Nasal cavity respiratory epithelium epithelial cell of viscerocranial mucosa (primary cell): Measurements from ENCODE around the gene CNIH2. TPM values are rescaled to one million over a fixed set of nuclear protein-coding genes. Genes with fewer than 3 reads are reported as not detected.

ENCODE experiments used
- total RNA-seq: library from RNA; depleted of rRNA; stranded (reverse); fragments of >200 nt; gene quantifications from 2 replicates; pipeline ENCODE4 v1.2.3, GENCODE V29; 2014

Gene CNIH2
- total RNA-seq = under 0.01 and 0.14 TPM in 2 replicates

GRCh38 chr11:66277471-66278362, at the start of gene CNIH2:
Gene CNIH2 (plus strand): TSS chr11:66278175. CDS start chr11:66278457, 282 bp downstream.

GRCh38 chr11:66268244-66268951, 9.6 kb upstream of the CNIH2 start, which contains the start of gene RAB1B:
Gene RAB1B (plus strand): TSS chr11:66268639. CDS start chr11:66268680, 41 bp downstream.

GRCh38 chr11:66288671-66289547, 10.9 kb downstream of the CNIH2 start, which contains the start of gene YIF1A:
Gene YIF1A (minus strand): TSS chr11:66289143. CDS start chr11:66288985, 158 bp downstream.

GRCh38 chr11:66291706-66292542, 13.9 kb downstream of the CNIH2 start, which contains the start of gene TMEM151A:
Gene TMEM151A (plus strand): TSS chr11:66291894. CDS start chr11:66292014, 120 bp downstream.

GRCh38 chr11:66316849-66317251, 38.9 kb downstream of the CNIH2 start, which contains the start of gene CD248:
Gene CD248 (minus strand): TSS chr11:66317044. CDS start chr11:66317027, 17 bp downstream.

Other genes starting within 250 kb of the CNIH2 start
- not detected in 2 replicates for gene GAL3ST3, start 229.0 kb upstream of the CNIH2 start, total RNA-seq
- 103 and 117 TPM in 2 replicates for gene SF3B2, start 225.8 kb upstream of the CNIH2 start, total RNA-seq
- 7.5 and 34.8 TPM in 2 replicates for gene PACS1, start 207.9 kb upstream of the CNIH2 start, total RNA-seq
- 23.2 and 49.8 TPM in 2 replicates for gene KLC2, start 20.5 kb upstream of the CNIH2 start, total RNA-seq
- 61.2 and 88.6 TPM in 2 replicates for gene RAB1B, start 9.5 kb upstream of the CNIH2 start, total RNA-seq
- gene YIF1A, start 11.0 kb downstream of the CNIH2 start, total RNA-seq = 121 and 221 TPM in 2 replicates
- gene TMEM151A, start 13.7 kb downstream of the CNIH2 start, total RNA-seq = under 0.01 and 0.07 TPM in 2 replicates
- 0.68 and 1.2 TPM in 2 replicates for gene CD248, start 38.9 kb downstream of the CNIH2 start, total RNA-seq
- 19.5 and 32.3 TPM in 2 replicates for gene RIN1, start 58.3 kb downstream of the CNIH2 start, total RNA-seq
- 58.2 and 74.8 TPM in 2 replicates for gene BRMS1, start 66.9 kb downstream of the CNIH2 start, total RNA-seq
- gene B4GAT1, start 69.5 kb downstream of the CNIH2 start, total RNA-seq = 8.5 and 13.7 TPM in 2 replicates
- gene SLC29A2, start 93.6 kb downstream of the CNIH2 start, total RNA-seq = 3.1 and 6.0 TPM in 2 replicates
- not detected in 2 replicates for gene NPAS4, start 142.9 kb downstream of the CNIH2 start, total RNA-seq
- 24.6 and 34.2 TPM in 2 replicates for gene MRPL11, start 160.7 kb downstream of the CNIH2 start, total RNA-seq
- gene PELI3, start 188.7 kb downstream of the CNIH2 start, total RNA-seq = 9.6 and 14.3 TPM in 2 replicates
- 62.5 and 70.9 TPM in 2 replicates for gene DPP3, start 202.3 kb downstream of the CNIH2 start, total RNA-seq
- 5.5 and 20.1 TPM in 2 replicates for gene BBS1, start 232.5 kb downstream of the CNIH2 start, total RNA-seq